GM03348 (cell line): ENCODE measurements around the gene HM13.
A peak's percentile ranks its signal among the peaks of the same experiment; 100 is the strongest.
"Not testable (repeated sequence)": the region's sequence is repeated elsewhere in the genome, so short reads cannot be mapped to it uniquely, and the experiment has no call there.

ENCODE experiments used
- DNase-seq: peaks from one replicate; pipeline ENCODE4 v3.0.0; 2012; ENCODE audit warnings: low spot score

Gene HM13

GRCh38 chr20:31567380-31567720 is 53.1 kb downstream of the HM13 start:
- no peak for DNase-seq

GRCh38 chr20:31568041-31568731 is 53.9 kb downstream of the HM13 start:
- no peak for DNase-seq

GRCh38 chr20:31568773-31569162 is 54.5 kb downstream of the HM13 start:
- no peak for DNase-seq

GRCh38 chr20:31569163-31570020 is 55.1 kb downstream of the HM13 start:
- peak; percentile 69 for DNase-seq

- DNase-seq: no peak
Observed at GRCh38 chr20:31570021-31570463, 55.8 kb downstream of the HM13 start.

- DNase-seq: peak; percentile 69
Observed at GRCh38 chr20:31570735-31571617, 56.7 kb downstream of the HM13 start.

GRCh38 chr20:31572042-31572700 is 57.9 kb downstream of the HM13 start:
- DNase-seq: no peak

- DNase-seq: peak; percentile 97
Observed at GRCh38 chr20:31572701-31573554, 58.7 kb downstream of the HM13 start.

- DNase-seq: no peak
Observed at GRCh38 chr20:31573555-31574321, 59.5 kb downstream of the HM13 start.

GRCh38 chr20:31574986-31575385 is 60.7 kb downstream of the HM13 start:
- not testable (repeated sequence) for DNase-seq

GRCh38 chr20:31576751-31577150 is 62.5 kb downstream of the HM13 start:
- no peak for DNase-seq

- no peak for DNase-seq
Observed at GRCh38 chr20:31577194-31577593, 63.0 kb downstream of the HM13 start.

- no peak for DNase-seq
Observed at GRCh38 chr20:31578448-31579138, 64.4 kb downstream of the HM13 start.

- DNase-seq: no peak
Observed at GRCh38 chr20:31579245-31579644, 65.0 kb downstream of the HM13 start.

- DNase-seq: not testable (repeated sequence)
Observed at GRCh38 chr20:31579941-31580651, 65.9 kb downstream of the HM13 start.

- DNase-seq: no peak
Observed at GRCh38 chr20:31580706-31581105, 66.5 kb downstream of the HM13 start.

GRCh38 chr20:31581391-31581790 is 67.1 kb downstream of the HM13 start:
- DNase-seq: no peak

- DNase-seq: peak; percentile 77
Observed at GRCh38 chr20:31587545-31588389, 73.5 kb downstream of the HM13 start.
